IMR-90 (cell line): Measurements from ENCODE around the gene LRP1B. TPM values are rescaled to one million over a fixed set of nuclear protein-coding genes. Genes with fewer than 3 reads are reported as not detected.

ENCODE experiments used
- ATAC-seq: fragments of 200-7000 bp; cut with Tn5 transposase; 2 replicates; pipeline ENCODE4 v1.9.1; 2020; ENCODE audit warnings: low read depth, mild to moderate bottlenecking, moderate library complexity
- BruUV-seq: library from RNA; stranded (reverse); fragments of 400-500 nt; replicated peaks from 2 replicates; lab custom pipeline; 2021; lab: Mats Ljungman, UMichigan
- CTCF ChIA-PET: fragments of 300-600 bp; formaldehyde crosslinking; extraction: SDS; loops from one replicate; lab custom pipeline; 2021; ENCODE audit warnings: antibody characterized with exemption; lab: Yijun Ruan, JAX
- POLR2A ChIA-PET: fragments of 300-600 bp; sonication (Branson Sonifier 250); formaldehyde crosslinking; loops from one replicate; lab custom pipeline; 2022; ENCODE audit warnings: antibody characterized with exemption; ENCODE audit not compliant: unreplicated experiment; lab: Charles Lee
- DNase-seq: peaks from one replicate; pipeline ENCODE4 v3.0.0; 2013
- H2AFZ ChIP-seq: replicated peaks from 2 replicates; pipeline ENCODE3; 2013; ENCODE audit warnings: low read length, mild to moderate bottlenecking; ENCODE audit not compliant: poor library complexity
- H2AK5ac ChIP-seq: 2 replicates; pipeline ENCODE4 v1.6.1; 2013; ENCODE audit warnings: low read depth, low read length, inconsistent platforms
- H2AK9ac ChIP-seq: replicated peaks from 2 replicates; pipeline ENCODE3; 2013; ENCODE audit warnings: mild to moderate bottlenecking, low read depth, low read length, moderate library complexity; ENCODE audit not compliant: poor library complexity
- H2BK120ac ChIP-seq: 2 replicates; pipeline ENCODE4 v1.6.1; 2013; ENCODE audit warnings: low read depth, low read length, inconsistent platforms
- H2BK15ac ChIP-seq: 3 replicates; pipeline ENCODE4 v1.6.1; 2013; ENCODE audit warnings: low read depth, low read length, inconsistent platforms
- H2BK20ac ChIP-seq: 2 replicates; pipeline ENCODE4 v1.6.1; 2013; ENCODE audit warnings: low read depth, mild to moderate bottlenecking, inconsistent platforms, low read length, moderate library complexity
- H2BK5ac ChIP-seq: 2 replicates; pipeline ENCODE4 v1.6.1; 2013; ENCODE audit warnings: mild to moderate bottlenecking, low read depth, low read length, inconsistent platforms; ENCODE audit not compliant: poor library complexity, severe bottlenecking
- H3K14ac ChIP-seq: replicated peaks from 2 replicates; pipeline ENCODE4 v1.6.1; 2013; ENCODE audit warnings: low read depth, low read length, inconsistent platforms
- H3K18ac ChIP-seq: 2 replicates; pipeline ENCODE4 v1.6.1; 2013; ENCODE audit warnings: low read depth, low read length, control low read depth
- H3K23ac ChIP-seq: 2 replicates; pipeline ENCODE4 v1.6.1; 2013; ENCODE audit warnings: low read depth, low read length, inconsistent platforms
- H3K27ac ChIP-seq: 2 replicates; pipeline ENCODE4 v1.5.1; 2013; ENCODE audit warnings: mild to moderate bottlenecking, control low read depth, low read length; ENCODE audit not compliant: insufficient read depth
- H3K27me3 ChIP-seq: 2 replicates; pipeline ENCODE4 v1.6.1; 2013; ENCODE audit warnings: low read length; ENCODE audit not compliant: control insufficient read depth, insufficient read depth
- H3K36me3 ChIP-seq: 2 replicates; pipeline ENCODE4 v1.6.1; 2013; ENCODE audit warnings: low read length, mixed read lengths; ENCODE audit not compliant: control insufficient read depth, insufficient read depth
- H3K4ac ChIP-seq: 2 replicates; pipeline ENCODE4 v1.6.1; 2013; ENCODE audit warnings: low read depth, low read length, inconsistent platforms
- H3K4me1 ChIP-seq: 2 replicates; pipeline ENCODE4 v1.6.1; 2013; ENCODE audit warnings: low read length, mixed read lengths; ENCODE audit not compliant: control insufficient read depth, insufficient read depth
- H3K4me2 ChIP-seq: 2 replicates; pipeline ENCODE4 v1.6.1; 2013; ENCODE audit warnings: low read depth, mild to moderate bottlenecking, control low read depth, low read length, moderate library complexity
- H3K4me3 ChIP-seq: 2 replicates; pipeline ENCODE4 v1.5.1; 2013; ENCODE audit warnings: low read depth, mild to moderate bottlenecking, control low read depth, low read length, moderate library complexity; ENCODE audit not compliant: insufficient read depth
- H3K56ac ChIP-seq: 2 replicates; pipeline ENCODE4 v1.6.1; 2013; ENCODE audit warnings: low read length, inconsistent platforms; ENCODE audit not compliant: insufficient read depth; ENCODE audit errors: extremely low read depth
- H3K79me1 ChIP-seq, 2 experiments: 2 replicates each; pipeline ENCODE4 v1.6.1; 2013; ENCODE audit warnings: low read length in 2 of 2, inconsistent platforms in 1 of 2, low read depth in 1 of 2
- H3K9ac ChIP-seq: 2 replicates; pipeline ENCODE4 v1.6.1; 2013; ENCODE audit warnings: low read depth, low read length, control low read depth
- H3K9me1 ChIP-seq: 2 replicates; pipeline ENCODE4 v1.6.1; 2013; ENCODE audit warnings: low read length, inconsistent platforms; ENCODE audit not compliant: insufficient read depth
- H3K9me3 ChIP-seq: 2 replicates; pipeline ENCODE4 v1.6.1; 2013; ENCODE audit warnings: low read length; ENCODE audit not compliant: control insufficient read depth, insufficient read depth
- H4K20me1 ChIP-seq: 2 replicates; pipeline ENCODE4 v1.6.1; 2013; ENCODE audit warnings: low read length, inconsistent platforms; ENCODE audit not compliant: insufficient read depth
- H4K5ac ChIP-seq: 2 replicates; pipeline ENCODE4 v1.6.1; 2013; ENCODE audit warnings: mild to moderate bottlenecking, low read depth, low read length, control low read depth
- H4K8ac ChIP-seq, 2 experiments: 2 replicates each; pipeline ENCODE4 v1.6.1; 2013; ENCODE audit warnings: low read depth in 2 of 2, low read length in 2 of 2, control low read depth in 1 of 2, inconsistent platforms in 1 of 2
- H4K91ac ChIP-seq: 2 replicates; pipeline ENCODE4 v1.6.1; 2013; ENCODE audit warnings: low read depth, low read length, inconsistent platforms; ENCODE audit not compliant: insufficient read depth
- BHLHE40 ChIP-seq: fragments of 150-350 bp; IDR thresholded peaks from 2 replicates; pipeline ENCODE4 v1.6.1; 2016; ENCODE audit warnings: mild to moderate bottlenecking, low read depth, low read length
- CEBPB ChIP-seq: IDR thresholded peaks from 2 replicates; pipeline ENCODE4 v1.6.1; 2012; ENCODE audit warnings: low read depth, low read length, improper control_type of control experiment
- CHD1 ChIP-seq: IDR thresholded peaks from 2 replicates; pipeline ENCODE4 v1.6.1; 2012; ENCODE audit warnings: low read depth, low read length, improper control_type of control experiment
- FOS ChIP-seq: fragments of 150-350 bp; IDR thresholded peaks from 2 replicates; pipeline ENCODE4 v1.6.1; 2016; ENCODE audit warnings: low read depth, low read length
- MAFK ChIP-seq: IDR thresholded peaks from 2 replicates; pipeline ENCODE4 v1.6.1; 2012; ENCODE audit warnings: low read depth, low read length, improper control_type of control experiment
- MAZ ChIP-seq: IDR thresholded peaks from 2 replicates; pipeline ENCODE4 v1.6.1; 2012; ENCODE audit warnings: low read depth, mild to moderate bottlenecking, low read length, improper control_type of control experiment, moderate library complexity, borderline replicate concordance
- MXI1 ChIP-seq: IDR thresholded peaks from 2 replicates; pipeline ENCODE4 v1.6.1; 2012; ENCODE audit warnings: low read depth, mild to moderate bottlenecking, low read length, moderate library complexity, borderline replicate concordance
- NFE2L2 ChIP-seq: fragments of 150-350 bp; IDR thresholded peaks from 2 replicates; pipeline ENCODE4 v1.6.1; 2016; ENCODE audit warnings: low read depth, mild to moderate bottlenecking, low read length
- POLR2A ChIP-seq: IDR thresholded peaks from 2 replicates; pipeline ENCODE4 v1.6.1; 2012; ENCODE audit warnings: mild to moderate bottlenecking, low read depth, low read length
- RAD21 ChIP-seq: IDR thresholded peaks from 2 replicates; pipeline ENCODE4 v1.6.1; 2012; ENCODE audit warnings: low read length, improper control_type of control experiment
- RCOR1 ChIP-seq: IDR thresholded peaks from 2 replicates; pipeline ENCODE4 v1.6.1; 2012; ENCODE audit warnings: mild to moderate bottlenecking, low read length, improper control_type of control experiment; ENCODE audit not compliant: insufficient replicate concordance
- RFX5 ChIP-seq: IDR thresholded peaks from 2 replicates; pipeline ENCODE4 v1.8.0; 2012; ENCODE audit warnings: low read depth, mild to moderate bottlenecking, low read length, moderate library complexity
- SMC3 ChIP-seq: fragments of 150-350 bp; IDR thresholded peaks from 2 replicates; pipeline ENCODE4 v1.6.1; 2016; ENCODE audit warnings: low read depth, mild to moderate bottlenecking, antibody characterized with exemption, low read length, moderate library complexity
- WGBS, 2 experiments: methylation state at CpG; one replicate each; pipeline versions ENCODE4 v1.1.5 to v1.1.7; 2013; ENCODE audit warnings: missing lambda C conversion rate in 2 of 2; ENCODE audit not compliant: insufficient read length in 1 of 2; ENCODE audit errors: extremely low coverage in 2 of 2; 5-methylcytosine and 5-hydroxymethylcytosine counted together
- dilution Hi-C: fragments of 300-500 bp; cut with HindIII; formaldehyde crosslinking; loops from one replicate; pipeline ENCODE4 v1.14.3; 2018; ENCODE audit warnings: low sequenced_read_pairs; ENCODE audit not compliant: unreplicated experiment
- in situ Hi-C: fragments of 300-500 bp; cut with MboI; formaldehyde crosslinking; loops from 3 replicates; pipeline ENCODE4 v1.14.3; 2019; ENCODE audit warnings: low sequenced_read_pairs, inconsistent platforms, mixed read lengths
- intact Hi-C: fragments of 100-400 bp; cut with micrococcal nuclease; formaldehyde crosslinking; loops from 2 replicates; pipeline ENCODE4 v1.10.0; 2022
- polyA plus RNA-seq, 3 experiments: library from polyadenylated mRNA; depleted of rRNA; stranded (reverse); fragments of >200 nt; gene quantifications; 2 replicates each; pipeline ENCODE4 v1.2.3, GENCODE V29; 2012; ENCODE audit warnings: low replicate concordance in 1 of 3
- total RNA-seq: library from RNA; depleted of rRNA; stranded (reverse); fragments of >200 nt; gene quantifications from 2 replicates; pipeline ENCODE4 v1.2.3, GENCODE V29; 2012
- TF ChIP-seq, protein P1 (sequence below): conservative IDR thresholded peaks from 2 replicates; pipeline ENCODE4 v1.5.1; 2012; ENCODE audit warnings: mild to moderate bottlenecking, low read depth, low read length, improper control_type of control experiment
- TF ChIP-seq, protein P2 (sequence below): fragments of 150-350 bp; IDR thresholded peaks from 2 replicates; pipeline ENCODE4 v1.6.1; 2016; ENCODE audit warnings: low read depth, mild to moderate bottlenecking, low read length, moderate library complexity, borderline replicate concordance
- TF ChIP-seq, protein P3 (sequence below): fragments of 150-350 bp; IDR thresholded peaks from 2 replicates; pipeline ENCODE4 v1.6.1; 2017; ENCODE audit warnings: mild to moderate bottlenecking, antibody characterized with exemption, low read length, low read depth

Gene LRP1B
- total and polyA plus RNA-seq, 2 of the 4 experiments (the other 2 are of a cell fraction), result under 0.01 to 0.02 TPM

DNA sequence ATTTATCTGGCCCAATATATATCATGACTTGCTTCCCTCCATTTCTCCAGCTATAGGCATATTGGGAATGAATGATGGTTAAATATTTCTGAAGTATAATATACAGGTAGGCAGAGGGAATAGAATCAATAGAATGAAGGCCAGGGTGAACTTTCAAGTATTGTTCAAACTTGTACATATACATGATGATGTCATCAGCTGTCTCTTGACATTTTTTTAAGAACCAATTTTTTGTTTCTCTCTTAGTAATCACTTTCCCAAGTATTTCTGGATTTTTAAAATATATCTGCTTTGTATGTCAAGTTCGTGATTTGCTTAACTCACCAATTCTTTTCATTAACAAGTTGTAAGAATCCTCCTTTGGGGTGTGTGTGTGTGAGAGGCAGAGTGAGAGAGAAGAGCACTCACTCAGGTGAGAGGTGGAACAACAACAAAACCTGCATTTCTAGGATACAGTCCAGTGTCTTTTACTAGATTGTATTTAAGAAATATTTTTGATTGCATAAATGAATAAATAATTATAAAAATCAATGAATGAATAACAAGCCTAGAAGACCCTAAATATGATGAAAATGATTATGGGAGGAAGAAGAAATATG is 1239.1 kb downstream of the LRP1B start:
- no CpG with 5 or more reads among the region's 1 CpG for WGBS, 2 experiments
- Histone ChIP-seq H2AFZ (no peak overlapping the region), H3K4ac (peak overlapping the region; percentile 78), H2BK120ac (peak overlapping the region; percentile 76), H4K20me1 (no peaks in the 10 kb centered on the region), H2AK5ac (0 out of 2 replicates have a peak overlapping the region, but pooled peaks have one; percentile 23), H4K5ac (no peak overlapping the region), H3K9me3 (no peaks in the 10 kb centered on the region), H3K9me1 (0 out of 2 replicates have a peak, but pooled peaks cover 4% of the 10 kb centered on the region), H3K79me1 (no peaks in the 10 kb centered on the region), H3K4me3 (no peak overlapping the region), H2AK9ac (no peak overlapping the region), H3K27ac (no peak overlapping the region), H2BK15ac (peak overlapping the region; percentile 77), H3K4me2 (no peak overlapping the region), H3K56ac (no peak overlapping the region), H3K18ac (peak overlapping the region; percentile 89; the same call in 1 of the 2 replicates), H3K9ac (no peak overlapping the region), H3K23ac (no peak overlapping the region), H3K4me1 (peaks cover 8% of the 10 kb centered on the region), H3K14ac (no peak overlapping the region), H2BK5ac (peak overlapping the region; percentile 91), H3K36me3 (no peaks in the 10 kb centered on the region), H3K27me3 (no peaks in the 10 kb centered on the region), H4K91ac (peak overlapping the region; percentile 79), H4K8ac (peak overlapping the region in 1 of 2 experiments; percentile 74; a peak in 2 of 4 replicates), H2BK20ac (peak overlapping the region; percentile 86)
- ChIA-PET POLR2A (no interaction called here), CTCF (no interaction called here)
- no TSS peak for BruUV-seq
- in situ Hi-C loops, result no loop called here
- ATAC-seq (no peak), DNase-seq (no peak)
- intact Hi-C loops, result loop anchor here (10.0 kb wide), 1 partner anchor 503 kb away; no protein-coding TSS in a partner anchor
- no peak for TF ChIP-seq FOS
- TF ChIP-seq MXI1, result no peak
- TF ChIP-seq, protein P1, sequence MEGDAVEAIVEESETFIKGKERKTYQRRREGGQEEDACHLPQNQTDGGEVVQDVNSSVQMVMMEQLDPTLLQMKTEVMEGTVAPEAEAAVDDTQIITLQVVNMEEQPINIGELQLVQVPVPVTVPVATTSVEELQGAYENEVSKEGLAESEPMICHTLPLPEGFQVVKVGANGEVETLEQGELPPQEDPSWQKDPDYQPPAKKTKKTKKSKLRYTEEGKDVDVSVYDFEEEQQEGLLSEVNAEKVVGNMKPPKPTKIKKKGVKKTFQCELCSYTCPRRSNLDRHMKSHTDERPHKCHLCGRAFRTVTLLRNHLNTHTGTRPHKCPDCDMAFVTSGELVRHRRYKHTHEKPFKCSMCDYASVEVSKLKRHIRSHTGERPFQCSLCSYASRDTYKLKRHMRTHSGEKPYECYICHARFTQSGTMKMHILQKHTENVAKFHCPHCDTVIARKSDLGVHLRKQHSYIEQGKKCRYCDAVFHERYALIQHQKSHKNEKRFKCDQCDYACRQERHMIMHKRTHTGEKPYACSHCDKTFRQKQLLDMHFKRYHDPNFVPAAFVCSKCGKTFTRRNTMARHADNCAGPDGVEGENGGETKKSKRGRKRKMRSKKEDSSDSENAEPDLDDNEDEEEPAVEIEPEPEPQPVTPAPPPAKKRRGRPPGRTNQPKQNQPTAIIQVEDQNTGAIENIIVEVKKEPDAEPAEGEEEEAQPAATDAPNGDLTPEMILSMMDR, result no peak
- TF ChIP-seq CEBPB, result no peak
- no peak for TF ChIP-seq SMC3
- TF ChIP-seq CHD1, result no peak
- TF ChIP-seq, protein P2, sequence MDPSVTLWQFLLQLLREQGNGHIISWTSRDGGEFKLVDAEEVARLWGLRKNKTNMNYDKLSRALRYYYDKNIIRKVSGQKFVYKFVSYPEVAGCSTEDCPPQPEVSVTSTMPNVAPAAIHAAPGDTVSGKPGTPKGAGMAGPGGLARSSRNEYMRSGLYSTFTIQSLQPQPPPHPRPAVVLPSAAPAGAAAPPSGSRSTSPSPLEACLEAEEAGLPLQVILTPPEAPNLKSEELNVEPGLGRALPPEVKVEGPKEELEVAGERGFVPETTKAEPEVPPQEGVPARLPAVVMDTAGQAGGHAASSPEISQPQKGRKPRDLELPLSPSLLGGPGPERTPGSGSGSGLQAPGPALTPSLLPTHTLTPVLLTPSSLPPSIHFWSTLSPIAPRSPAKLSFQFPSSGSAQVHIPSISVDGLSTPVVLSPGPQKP, result no peak
- TF ChIP-seq POLR2A, result no peak
- TF ChIP-seq RCOR1, result no peak
- TF ChIP-seq BHLHE40, result no peak
- TF ChIP-seq, protein P3, sequence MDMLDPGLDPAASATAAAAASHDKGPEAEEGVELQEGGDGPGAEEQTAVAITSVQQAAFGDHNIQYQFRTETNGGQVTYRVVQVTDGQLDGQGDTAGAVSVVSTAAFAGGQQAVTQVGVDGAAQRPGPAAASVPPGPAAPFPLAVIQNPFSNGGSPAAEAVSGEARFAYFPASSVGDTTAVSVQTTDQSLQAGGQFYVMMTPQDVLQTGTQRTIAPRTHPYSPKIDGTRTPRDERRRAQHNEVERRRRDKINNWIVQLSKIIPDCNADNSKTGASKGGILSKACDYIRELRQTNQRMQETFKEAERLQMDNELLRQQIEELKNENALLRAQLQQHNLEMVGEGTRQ, result no peak
- TF ChIP-seq MAZ, result no peak
- no peak for TF ChIP-seq NFE2L2
- TF ChIP-seq MAFK, result no peak
- no peak for TF ChIP-seq RFX5
- no peak for TF ChIP-seq RAD21
- dilution Hi-C loops, result no loop called here
